Measurements from ENCODE around the gene INO80.

The INO80 gene

GRCh38 chr15:40942337-40942854, 173.7 kb downstream of the INO80 start:
- no peak for ATAC-seq (ENCODE audit: low read depth)
- Mint-ChIP-seq H3K36me3 (no peaks in the 10 kb centered on the region), H3K4me1 (peaks cover 19% of the 10 kb centered on the region), H3K27ac (peak overlapping the region; percentile 63), H3K4me3 (peak overlapping the region; percentile 75), H3K27me3 (peaks cover 1% of the 10 kb centered on the region), H3K9me3 (no peaks in the 10 kb centered on the region)
- DNase-seq (ENCODE audit: low spot score in 2 of 2), result no peak

- ATAC-seq (ENCODE audit: low read depth), result peak; percentile 73
- no peaks in the 10 kb centered on the region for H3K36me3 Mint-ChIP-seq
- peak overlapping the region; percentile 75 for H3K4me3 Mint-ChIP-seq
- H3K27ac Mint-ChIP-seq, result peak overlapping the region; percentile 63
- DNase-seq (ENCODE audit: low spot score in 2 of 2), result peak; percentile 59 to 76
- peaks cover 19% of the 10 kb centered on the region for H3K4me1 Mint-ChIP-seq
- peaks cover 1% of the 10 kb centered on the region for H3K27me3 Mint-ChIP-seq
- no peaks in the 10 kb centered on the region for H3K9me3 Mint-ChIP-seq
These were observed 174.3 kb downstream of the INO80 start for GRCh38 chr15:40941528-40942336.

- Mint-ChIP-seq H3K36me3 (no peaks in the 10 kb centered on the region), H3K4me1 (peaks cover 19% of the 10 kb centered on the region), H3K4me3 (peak overlapping the region; percentile 66), H3K27me3 (peaks cover 1% of the 10 kb centered on the region), H3K27ac (no peak overlapping the region), H3K9me3 (no peaks in the 10 kb centered on the region)
- DNase-seq (ENCODE audit: low spot score in 2 of 2) (no peak), ATAC-seq (ENCODE audit: low read depth) (no peak)
These were observed 175.0 kb downstream of the INO80 start for GRCh38 chr15:40941068-40941527.

GRCh38 chr15:40940296-40940801, 175.7 kb downstream of the INO80 start:
- ATAC-seq (ENCODE audit: low read depth) (no peak), DNase-seq (ENCODE audit: low spot score in 2 of 2) (no peak)
- no peaks in the 10 kb centered on the region for H3K27me3 Mint-ChIP-seq
- no peaks in the 10 kb centered on the region for H3K9me3 Mint-ChIP-seq
- H3K36me3 Mint-ChIP-seq, result no peaks in the 10 kb centered on the region
- peak overlapping the region; percentile 53 for H3K27ac Mint-ChIP-seq
- H3K4me3 Mint-ChIP-seq, result peak overlapping the region; percentile 45
- H3K4me1 Mint-ChIP-seq, result peaks cover 19% of the 10 kb centered on the region

GRCh38 chr15:40938536-40938870, 177.6 kb downstream of the INO80 start:
- H3K4me3 Mint-ChIP-seq, result no peak overlapping the region
- H3K27me3 Mint-ChIP-seq, result peaks cover 1% of the 10 kb centered on the region
- no peak for ATAC-seq (ENCODE audit: low read depth)
- H3K9me3 Mint-ChIP-seq, result no peaks in the 10 kb centered on the region
- H3K4me1 Mint-ChIP-seq, result peaks cover 20% of the 10 kb centered on the region
- H3K27ac Mint-ChIP-seq, result no peak overlapping the region
- DNase-seq (ENCODE audit: low spot score in 2 of 2), result no peak
- no peaks in the 10 kb centered on the region for H3K36me3 Mint-ChIP-seq

GRCh38 chr15:40937762-40938535, 178.1 kb downstream of the INO80 start:
- Mint-ChIP-seq H3K27me3 (peaks cover 4% of the 10 kb centered on the region), H3K4me1 (peaks cover 20% of the 10 kb centered on the region), H3K36me3 (no peaks in the 10 kb centered on the region), H3K4me3 (no peak overlapping the region), H3K27ac (no peak overlapping the region), H3K9me3 (no peaks in the 10 kb centered on the region)
- DNase-seq (ENCODE audit: low spot score in 2 of 2), result no peak
- peak; percentile 32 for ATAC-seq (ENCODE audit: low read depth)

- Mint-ChIP-seq H3K9me3 (no peaks in the 10 kb centered on the region), H3K27ac (no peak overlapping the region), H3K4me1 (peaks cover 14% of the 10 kb centered on the region), H3K36me3 (no peaks in the 10 kb centered on the region), H3K4me3 (no peak overlapping the region), H3K27me3 (peaks cover 7% of the 10 kb centered on the region)
- DNase-seq (ENCODE audit: low spot score in 2 of 2) (no peak), ATAC-seq (ENCODE audit: low read depth) (peak; percentile 38)
These were observed 179.1 kb downstream of the INO80 start for GRCh38 chr15:40936709-40937666.

GRCh38 chr15:40936234-40936708, 179.8 kb downstream of the INO80 start:
- Mint-ChIP-seq H3K27ac (no peak overlapping the region), H3K4me3 (no peak overlapping the region), H3K36me3 (no peaks in the 10 kb centered on the region), H3K4me1 (peaks cover 12% of the 10 kb centered on the region), H3K9me3 (no peaks in the 10 kb centered on the region), H3K27me3 (peaks cover 12% of the 10 kb centered on the region)
- no peak for ATAC-seq (ENCODE audit: low read depth)
- DNase-seq (ENCODE audit: low spot score in 2 of 2), result no peak

GRCh38 chr15:40934457-40934856, 181.6 kb downstream of the INO80 start:
- no peak overlapping the region for H3K4me3 Mint-ChIP-seq
- H3K27me3 Mint-ChIP-seq, result peaks cover 21% of the 10 kb centered on the region
- peaks cover 18% of the 10 kb centered on the region for H3K4me1 Mint-ChIP-seq
- ATAC-seq (ENCODE audit: low read depth) (no peak), DNase-seq (ENCODE audit: low spot score in 2 of 2) (no peak)
- no peaks in the 10 kb centered on the region for H3K36me3 Mint-ChIP-seq
- H3K27ac Mint-ChIP-seq, result no peak overlapping the region
- no peaks in the 10 kb centered on the region for H3K9me3 Mint-ChIP-seq

- Mint-ChIP-seq H3K4me1 (peaks cover 25% of the 10 kb centered on the region), H3K27me3 (peaks cover 25% of the 10 kb centered on the region), H3K4me3 (no peak overlapping the region), H3K36me3 (no peaks in the 10 kb centered on the region), H3K9me3 (no peaks in the 10 kb centered on the region), H3K27ac (no peak overlapping the region)
- no peak for ATAC-seq (ENCODE audit: low read depth)
- no peak for DNase-seq (ENCODE audit: low spot score in 2 of 2)
These were observed 182.6 kb downstream of the INO80 start for GRCh38 chr15:40933517-40933902.

- Mint-ChIP-seq H3K4me3 (no peak overlapping the region), H3K9me3 (no peaks in the 10 kb centered on the region), H3K4me1 (peaks cover 25% of the 10 kb centered on the region), H3K36me3 (no peaks in the 10 kb centered on the region), H3K27me3 (peaks cover 25% of the 10 kb centered on the region), H3K27ac (no peak overlapping the region)
- no peak for ATAC-seq (ENCODE audit: low read depth)
- DNase-seq (ENCODE audit: low spot score in 2 of 2), result no peak
These were observed 183.2 kb downstream of the INO80 start for GRCh38 chr15:40932649-40933516.

- Mint-ChIP-seq H3K9me3 (no peaks in the 10 kb centered on the region), H3K4me1 (peaks cover 26% of the 10 kb centered on the region), H3K36me3 (no peaks in the 10 kb centered on the region), H3K27ac (no peak overlapping the region), H3K4me3 (no peak overlapping the region), H3K27me3 (peaks cover 27% of the 10 kb centered on the region)
- no peak for ATAC-seq (ENCODE audit: low read depth)
- DNase-seq (ENCODE audit: low spot score in 2 of 2), result no peak
These were observed 183.9 kb downstream of the INO80 start for GRCh38 chr15:40932156-40932555.
